ENCODE measurements around the gene UMODL1. TPM values are rescaled to one million over a fixed set of nuclear protein-coding genes. Genes with fewer than 3 reads are reported as not detected.

The UMODL1 gene
- total RNA-seq, 1 donor from 2014 or later: not detected

- Histone ChIP-seq H3K36me3 (ENCODE audit: control insufficient read depth, insufficient read depth, low read length) (no peaks in the 10 kb centered on the region), H3K27me3 (ENCODE audit: control insufficient read depth, insufficient read depth, low read length) (peaks cover 4% of the 10 kb centered on the region), H3K4me3 (ENCODE audit: low read depth, low read length) (no peak overlapping the region)
- TF ChIP-seq, protein P1, sequence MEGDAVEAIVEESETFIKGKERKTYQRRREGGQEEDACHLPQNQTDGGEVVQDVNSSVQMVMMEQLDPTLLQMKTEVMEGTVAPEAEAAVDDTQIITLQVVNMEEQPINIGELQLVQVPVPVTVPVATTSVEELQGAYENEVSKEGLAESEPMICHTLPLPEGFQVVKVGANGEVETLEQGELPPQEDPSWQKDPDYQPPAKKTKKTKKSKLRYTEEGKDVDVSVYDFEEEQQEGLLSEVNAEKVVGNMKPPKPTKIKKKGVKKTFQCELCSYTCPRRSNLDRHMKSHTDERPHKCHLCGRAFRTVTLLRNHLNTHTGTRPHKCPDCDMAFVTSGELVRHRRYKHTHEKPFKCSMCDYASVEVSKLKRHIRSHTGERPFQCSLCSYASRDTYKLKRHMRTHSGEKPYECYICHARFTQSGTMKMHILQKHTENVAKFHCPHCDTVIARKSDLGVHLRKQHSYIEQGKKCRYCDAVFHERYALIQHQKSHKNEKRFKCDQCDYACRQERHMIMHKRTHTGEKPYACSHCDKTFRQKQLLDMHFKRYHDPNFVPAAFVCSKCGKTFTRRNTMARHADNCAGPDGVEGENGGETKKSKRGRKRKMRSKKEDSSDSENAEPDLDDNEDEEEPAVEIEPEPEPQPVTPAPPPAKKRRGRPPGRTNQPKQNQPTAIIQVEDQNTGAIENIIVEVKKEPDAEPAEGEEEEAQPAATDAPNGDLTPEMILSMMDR (IDR thresholded peaks at IDR 0.05; ENCODE audit: insufficient read depth, low read length, poor library complexity, severe bottlenecking): no peak
- DNase-seq (ENCODE audit: low read depth): no peak
Measured at GRCh38 chr21:42037516-42037915, 33.6 kb upstream of the UMODL1 start.

GRCh38 chr21:42037943-42038342, 33.2 kb upstream of the UMODL1 start:
- H3K4me3 ChIP-seq (ENCODE audit: low read depth, low read length): no peak overlapping the region
- TF ChIP-seq, protein P1 (IDR thresholded peaks at IDR 0.05; ENCODE audit: insufficient read depth, low read length, poor library complexity, severe bottlenecking): no peak
- DNase-seq (ENCODE audit: low read depth): no peak
- H3K36me3 ChIP-seq (ENCODE audit: control insufficient read depth, insufficient read depth, low read length): no peaks in the 10 kb centered on the region
- H3K27me3 ChIP-seq (ENCODE audit: control insufficient read depth, insufficient read depth, low read length): peaks cover 3% of the 10 kb centered on the region

- DNase-seq (ENCODE audit: low read depth): no peak
- no peak overlapping the region for H3K4me3 ChIP-seq (ENCODE audit: low read depth, low read length)
- TF ChIP-seq, protein P1 (IDR thresholded peaks at IDR 0.05; ENCODE audit: insufficient read depth, low read length, poor library complexity, severe bottlenecking): no peak
- H3K36me3 ChIP-seq (ENCODE audit: control insufficient read depth, insufficient read depth, low read length): no peaks in the 10 kb centered on the region
- H3K27me3 ChIP-seq (ENCODE audit: control insufficient read depth, insufficient read depth, low read length): no peaks in the 10 kb centered on the region
Measured at GRCh38 chr21:42038393-42038792, 32.7 kb upstream of the UMODL1 start.

DNA sequence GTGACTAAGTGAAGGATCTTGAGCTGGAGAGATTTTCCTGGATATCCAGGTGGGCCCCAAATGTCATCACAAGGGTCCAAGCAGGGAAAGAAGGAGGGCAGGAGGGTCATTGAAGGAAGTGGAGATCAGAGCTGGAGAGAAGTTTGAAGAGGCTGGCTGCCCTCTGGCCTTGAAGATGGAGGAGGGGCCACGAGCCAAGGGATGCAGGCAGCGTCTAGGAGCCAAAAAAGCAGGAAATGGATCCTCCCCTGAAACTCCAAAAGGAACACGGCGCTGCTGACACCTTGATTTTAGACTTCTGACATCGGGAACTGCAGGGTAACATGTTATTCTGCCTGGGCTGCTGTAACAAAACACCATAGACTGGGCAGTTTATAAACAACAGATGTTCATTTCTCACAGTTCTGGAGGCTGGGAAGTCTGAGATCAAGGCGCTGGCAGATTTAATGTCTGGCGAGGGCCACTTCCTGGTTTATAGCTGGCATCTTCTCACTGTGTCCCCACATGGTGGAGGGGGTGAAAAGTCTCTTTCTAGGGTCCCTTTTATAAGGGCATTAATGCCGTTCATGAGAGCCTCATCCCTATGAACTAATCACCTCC, 32.2 kb upstream of the UMODL1 start:
- Histone ChIP-seq H3K27me3 (ENCODE audit: control insufficient read depth, insufficient read depth, low read length) (no peaks in the 10 kb centered on the region), H3K36me3 (ENCODE audit: control insufficient read depth, insufficient read depth, low read length) (no peaks in the 10 kb centered on the region), H3K4me3 (ENCODE audit: low read depth, low read length) (no peak overlapping the region)
- TF ChIP-seq, protein P1 (IDR thresholded peaks at IDR 0.05; ENCODE audit: insufficient read depth, low read length, poor library complexity, severe bottlenecking): no peak
- DNase-seq (ENCODE audit: low read depth): no peak

GRCh38 chr21:42039470-42039901, 31.6 kb upstream of the UMODL1 start:
- no peak overlapping the region for H3K4me3 ChIP-seq (ENCODE audit: low read depth, low read length)
- TF ChIP-seq, protein P1 (IDR thresholded peaks at IDR 0.05; ENCODE audit: insufficient read depth, low read length, poor library complexity, severe bottlenecking): no peak
- no peaks in the 10 kb centered on the region for H3K27me3 ChIP-seq (ENCODE audit: control insufficient read depth, insufficient read depth, low read length)
- no peak for DNase-seq (ENCODE audit: low read depth)
- no peaks in the 10 kb centered on the region for H3K36me3 ChIP-seq (ENCODE audit: control insufficient read depth, insufficient read depth, low read length)

DNA sequence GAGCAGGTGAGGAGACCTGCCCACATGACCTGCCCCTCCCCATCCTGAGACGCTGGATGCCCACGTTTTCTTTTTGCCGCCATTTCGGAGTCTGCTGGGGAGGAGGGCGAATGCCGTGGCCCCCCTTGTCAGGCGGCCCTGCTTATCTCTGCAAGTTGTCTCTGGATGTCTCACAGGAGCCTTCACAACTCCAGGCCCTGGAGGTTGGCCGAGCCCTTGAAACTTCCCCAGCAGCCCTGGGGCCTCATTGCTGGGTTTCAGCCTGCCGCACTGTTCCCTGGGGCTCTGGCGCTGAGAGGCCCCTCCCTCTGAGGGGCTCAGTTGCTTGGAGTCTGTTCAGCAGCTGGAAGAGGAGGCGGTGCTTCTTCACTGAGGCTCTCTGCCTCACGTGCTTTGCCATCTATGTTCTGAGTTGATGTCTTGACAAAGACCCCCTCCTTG, 31.2 kb upstream of the UMODL1 start:
- no peak overlapping the region for H3K4me3 ChIP-seq (ENCODE audit: low read depth, low read length)
- no peaks in the 10 kb centered on the region for H3K36me3 ChIP-seq (ENCODE audit: control insufficient read depth, insufficient read depth, low read length)
- H3K27me3 ChIP-seq (ENCODE audit: control insufficient read depth, insufficient read depth, low read length): no peaks in the 10 kb centered on the region
- no peak for DNase-seq (ENCODE audit: low read depth)
- TF ChIP-seq, protein P1 (IDR thresholded peaks at IDR 0.05; ENCODE audit: insufficient read depth, low read length, poor library complexity, severe bottlenecking): no peak
